H54 (cell line): ENCODE measurements around the gene BBS5.

Experiments used
- DNase-seq: peaks from one replicate; pipeline ENCODE4 v3.0.0; 2011; ENCODE audit warnings: low spot score, mixed read lengths; ENCODE audit not compliant: insufficient read length
- FAIRE-seq: peaks from 3 replicates; lab custom pipeline; 2011; peaks lifted over from hg19 to GRCh38; lab: Jason Lieb, UNC
- POLR2A ChIP-seq: IDR thresholded peaks from 2 replicates; pipeline ENCODE4 v1.6.1; 2011; ENCODE audit warnings: low read depth, mild to moderate bottlenecking, low read length

The BBS5 gene

DNA sequence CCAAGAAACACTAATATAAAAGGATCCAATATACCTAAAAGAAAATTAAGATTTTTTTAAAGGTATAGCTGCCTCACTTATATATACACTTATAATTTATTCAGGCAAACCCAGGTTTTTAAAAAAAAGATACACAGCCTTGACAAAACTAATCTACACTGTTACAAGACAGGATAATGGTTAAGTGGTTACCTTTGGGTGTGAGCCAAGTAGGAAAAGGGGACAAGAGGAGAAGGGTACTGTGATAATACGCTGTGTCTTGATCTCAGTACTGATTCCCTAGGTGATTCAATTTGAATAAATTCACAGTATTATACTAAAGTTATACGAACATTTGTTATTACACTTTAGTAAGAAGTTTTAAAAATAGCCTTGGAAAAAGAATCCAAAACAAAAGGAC lies 60.9 kb downstream of the BBS5 start:
- no peak for TF ChIP-seq POLR2A
- DNase-seq (no peak), FAIRE-seq (no peak)

DNA sequence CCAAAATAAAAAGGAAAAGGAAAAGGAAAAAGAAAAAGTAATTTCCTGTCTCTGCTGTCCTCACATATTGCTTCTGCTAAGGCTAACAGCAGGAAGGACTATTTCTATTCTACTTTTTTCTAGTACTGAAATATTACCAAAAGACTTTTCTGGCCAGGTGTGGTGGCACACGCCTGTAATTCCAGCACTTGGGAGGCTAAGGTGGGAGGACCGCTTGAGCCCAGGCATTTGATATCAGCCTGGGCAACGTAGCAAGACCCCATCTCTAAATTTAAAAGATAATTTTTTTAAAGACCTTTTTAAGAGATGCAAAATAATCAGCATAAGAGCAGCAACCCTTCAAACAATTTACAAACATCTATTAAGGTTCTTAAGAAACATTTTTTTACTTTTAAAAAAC lies 63.1 kb downstream of the BBS5 start:
- TF ChIP-seq POLR2A: no peak
- FAIRE-seq (no peak), DNase-seq (no peak)

DNA sequence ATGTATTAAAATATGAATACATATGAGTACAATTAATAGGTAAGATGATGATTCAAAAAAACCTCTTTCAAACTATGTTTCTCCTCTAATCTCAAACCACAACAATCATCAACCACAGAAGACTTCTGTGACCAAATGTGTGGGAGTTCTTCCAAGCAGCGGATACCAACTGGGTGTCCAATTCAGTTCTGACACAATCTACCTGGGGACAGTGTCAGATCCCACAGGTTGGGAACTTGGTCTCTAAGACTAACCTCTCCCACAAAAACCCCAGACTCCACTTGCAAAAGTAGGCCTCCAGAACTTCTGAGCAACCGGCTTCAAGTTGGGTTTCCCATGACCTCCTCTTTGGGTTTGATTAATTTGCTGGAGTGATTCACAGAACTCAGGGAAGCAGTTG lies 67.5 kb downstream of the BBS5 start:
- no peak for DNase-seq

More for the DNA sequence above, 67.5 kb downstream of the BBS5 start:
- no peak for TF ChIP-seq POLR2A
- FAIRE-seq: no peak
